Measurements from ENCODE around the gene BRICD5.

Gene BRICD5

DNA sequence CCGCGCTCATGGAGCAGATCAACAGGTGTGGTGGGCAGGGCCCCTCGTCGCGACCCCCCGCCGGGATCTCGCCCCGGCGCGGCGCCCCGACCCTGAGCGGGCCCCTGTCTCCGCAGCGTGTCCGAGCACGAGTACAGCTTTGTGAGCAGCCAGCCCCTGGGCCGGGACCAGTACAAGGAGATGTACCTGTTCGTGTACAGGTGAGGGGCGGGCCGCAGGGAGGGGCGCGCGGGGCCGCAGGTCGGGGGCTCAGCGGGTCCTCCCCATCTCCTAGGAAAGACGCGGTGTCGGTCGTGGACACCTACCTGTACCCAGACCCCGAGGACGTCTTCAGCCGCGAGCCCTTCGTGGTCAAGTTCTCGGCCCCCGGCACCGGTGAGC lies 26.4 kb upstream of the BRICD5 start:
- DNase-seq: no peak

DNA sequence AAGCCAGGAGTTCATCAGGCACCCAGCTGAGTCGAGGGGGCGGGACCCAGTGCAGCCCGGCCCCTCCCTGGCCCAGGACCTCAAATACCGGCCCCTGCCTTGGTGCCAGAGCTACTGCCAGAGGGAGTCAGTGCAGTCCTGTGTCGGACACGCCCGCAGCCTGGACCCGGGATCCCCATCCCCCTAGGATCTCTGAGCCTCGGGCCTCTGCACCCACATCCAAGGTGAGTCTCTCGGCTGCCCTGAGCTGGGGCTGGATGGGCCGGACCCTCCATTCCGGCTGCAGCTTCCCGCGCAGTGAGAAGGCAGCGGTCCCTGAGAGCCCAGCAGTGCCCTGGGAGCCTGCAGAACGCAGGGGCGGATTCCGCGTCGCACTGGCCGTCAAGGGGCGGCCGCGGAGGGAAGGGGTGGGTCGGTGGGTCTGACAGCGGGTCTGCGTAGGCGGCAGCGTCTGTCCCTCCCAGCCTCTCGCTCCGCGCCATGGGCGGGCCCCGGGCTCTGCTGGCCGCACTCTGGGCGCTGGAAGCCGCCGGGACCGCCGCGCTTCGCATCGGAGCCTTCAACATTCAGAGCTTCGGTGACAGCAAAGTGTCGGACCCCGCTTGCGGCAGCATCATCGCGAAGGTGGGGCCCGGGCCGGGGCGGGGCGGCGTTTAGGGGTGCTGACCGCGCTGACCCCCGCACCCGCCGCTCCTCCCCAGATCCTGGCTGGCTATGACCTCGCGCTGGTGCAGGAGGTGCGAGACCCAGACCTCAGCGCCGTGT lies 25.9 kb upstream of the BRICD5 start, which contains the start of gene DNASE1L2:
Gene DNASE1L2 (plus strand): TSS at position 108 of the 765 bp plus-strand sequence. CDS start 373 bp downstream, at position 481.
- DNase-seq: no peak

DNA sequence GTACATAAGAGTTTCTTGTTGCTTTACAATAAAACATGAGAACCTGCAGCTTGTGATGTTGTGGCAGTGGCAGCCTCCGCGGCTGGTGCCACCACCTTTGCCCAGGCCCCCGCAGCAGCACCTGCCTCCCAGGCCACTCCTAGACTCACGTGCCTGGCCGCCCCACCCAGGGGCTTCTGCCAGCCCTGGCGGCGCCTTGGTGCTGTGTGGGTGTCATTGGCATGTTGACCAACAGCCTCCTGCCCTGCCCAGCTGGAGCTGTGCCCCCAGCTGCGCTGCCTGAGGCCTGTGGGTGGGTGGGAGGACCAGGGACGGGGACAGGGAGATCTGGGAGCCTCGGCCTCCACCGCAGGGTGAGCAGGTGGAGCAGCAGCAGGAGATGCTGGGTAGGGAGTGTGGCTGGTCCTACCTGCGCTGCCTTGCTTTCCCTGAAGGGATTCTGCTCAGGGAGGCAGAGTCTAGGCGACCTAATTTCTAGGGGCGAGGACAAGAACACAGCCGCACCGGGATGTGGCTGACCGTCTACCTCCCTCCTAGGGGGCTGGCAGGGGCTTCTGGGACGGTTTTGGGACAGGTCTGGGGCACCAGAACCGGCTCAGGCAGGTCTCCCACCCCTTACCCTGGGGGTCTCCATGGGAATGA lies 25.2 kb upstream of the BRICD5 start:
- no peak for DNase-seq

DNA sequence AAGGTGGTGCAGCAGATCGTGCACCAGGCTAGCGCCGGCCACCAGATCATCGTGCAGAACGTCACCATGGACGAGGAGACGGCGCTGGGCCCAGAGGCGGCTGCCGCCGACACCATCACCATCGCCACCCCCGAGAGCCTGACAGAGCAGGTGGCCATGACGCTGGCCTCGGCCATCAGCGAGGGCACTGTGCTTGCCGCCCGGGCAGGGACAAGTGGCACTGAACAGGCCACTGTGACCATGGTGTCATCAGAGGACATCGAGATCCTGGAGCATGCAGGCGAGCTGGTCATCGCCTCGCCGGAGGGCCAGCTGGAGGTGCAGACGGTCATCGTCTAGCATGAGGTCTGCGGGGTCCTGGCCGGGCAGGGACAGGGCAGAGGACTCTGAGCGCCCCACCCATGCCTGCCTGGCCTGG lies 24.6 kb upstream of the BRICD5 start:
- DNase-seq: no peak

DNA sequence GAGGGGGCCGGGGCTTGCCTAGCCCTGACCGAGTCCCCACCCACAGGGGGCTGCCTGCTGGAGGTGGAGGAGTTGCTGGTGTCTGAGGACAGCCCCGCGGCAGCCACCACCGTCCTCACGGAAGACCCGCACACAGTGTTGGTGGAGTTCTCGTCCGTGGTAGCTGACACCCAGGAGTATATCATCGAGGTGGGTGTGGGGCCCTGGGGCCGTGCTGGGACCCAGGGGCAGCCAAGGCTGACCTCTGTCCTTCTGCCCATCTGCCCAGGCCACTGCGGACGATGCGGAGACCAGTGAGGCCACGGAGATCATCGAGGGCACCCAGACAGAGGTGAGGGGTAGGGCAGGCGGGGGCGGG lies 24.1 kb upstream of the BRICD5 start:
- no peak for DNase-seq

DNA sequence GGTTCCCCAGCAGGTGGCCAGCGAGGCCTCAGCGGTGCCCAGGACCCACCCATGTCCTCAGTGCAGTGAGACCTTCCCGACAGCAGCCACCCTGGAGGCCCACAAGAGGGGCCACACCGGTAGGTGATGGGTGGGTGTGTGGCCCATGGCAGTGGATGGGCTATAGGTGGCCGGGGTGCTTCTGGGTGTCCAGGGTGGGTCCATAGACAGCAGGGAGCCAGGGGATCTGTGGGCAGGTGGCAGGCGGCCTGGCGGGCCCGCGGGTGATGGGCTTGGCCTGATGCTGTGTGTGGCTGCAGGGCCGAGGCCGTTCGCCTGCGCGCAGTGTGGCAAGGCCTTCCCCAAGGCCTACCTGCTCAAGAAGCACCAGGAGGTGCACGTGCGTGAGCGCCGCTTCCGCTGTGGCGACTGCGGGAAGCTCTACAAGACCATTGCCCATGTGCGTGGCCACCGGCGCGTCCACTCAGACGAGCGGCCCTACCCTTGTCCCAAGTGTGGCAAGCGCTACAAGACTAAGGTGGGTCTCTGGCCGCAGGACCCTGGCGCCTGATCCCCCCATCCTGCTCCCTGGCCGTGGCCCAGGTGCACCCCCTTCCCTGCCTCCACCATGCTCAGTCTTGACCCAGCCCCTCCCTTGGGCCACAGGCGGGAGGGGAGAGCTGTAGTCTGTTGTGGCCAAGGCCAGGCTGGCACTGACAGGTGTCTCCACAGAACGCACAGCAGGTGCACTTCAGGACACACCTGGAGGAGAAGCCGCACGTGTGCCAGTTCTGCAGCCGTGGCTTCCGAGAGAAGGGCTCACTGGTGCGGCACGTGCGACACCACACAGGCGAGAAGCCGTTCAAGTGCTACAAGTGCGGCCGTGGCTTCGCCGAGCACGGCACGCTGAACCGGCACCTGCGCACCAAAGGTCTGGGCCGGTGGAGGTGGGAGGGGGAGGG lies 23.5 kb upstream of the BRICD5 start:
- peak; percentile 51 for DNase-seq

DNA sequence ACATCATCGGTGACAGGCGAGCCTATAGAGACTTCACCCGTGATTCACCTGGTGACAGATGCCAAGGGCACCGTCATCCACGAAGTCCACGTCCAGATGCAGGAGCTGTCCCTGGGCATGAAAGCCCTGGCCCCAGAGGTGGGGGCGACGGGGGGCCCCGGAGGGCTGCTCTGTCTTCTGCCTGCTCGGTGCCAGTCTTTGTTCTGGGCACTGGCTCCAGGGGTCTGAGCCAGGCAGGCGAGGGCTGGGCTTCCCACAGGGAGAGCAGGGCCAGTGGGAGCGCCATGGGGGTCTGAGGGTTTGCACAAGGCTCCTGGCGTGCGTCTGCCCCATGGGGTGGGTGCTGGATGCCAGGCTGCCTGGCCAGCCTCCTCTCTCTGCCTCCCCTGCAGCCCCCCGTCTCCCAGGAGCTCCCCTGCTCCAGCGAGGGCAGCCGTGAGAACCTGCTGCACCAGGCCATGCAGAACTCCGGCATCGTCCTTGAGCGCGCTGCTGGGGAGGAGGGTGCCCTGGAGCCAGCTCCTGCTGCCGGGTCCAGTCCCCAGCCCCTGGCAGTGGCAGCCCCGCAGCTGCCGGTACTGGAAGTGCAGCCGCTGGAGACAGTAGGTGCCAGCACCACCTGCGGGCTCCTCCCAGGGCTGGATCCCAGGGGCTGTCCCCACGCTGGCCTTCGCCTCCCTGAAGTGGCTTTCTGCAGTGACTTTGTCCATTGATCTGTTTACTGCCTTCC lies 22.5 kb upstream of the BRICD5 start:
- DNase-seq: no peak

DNA sequence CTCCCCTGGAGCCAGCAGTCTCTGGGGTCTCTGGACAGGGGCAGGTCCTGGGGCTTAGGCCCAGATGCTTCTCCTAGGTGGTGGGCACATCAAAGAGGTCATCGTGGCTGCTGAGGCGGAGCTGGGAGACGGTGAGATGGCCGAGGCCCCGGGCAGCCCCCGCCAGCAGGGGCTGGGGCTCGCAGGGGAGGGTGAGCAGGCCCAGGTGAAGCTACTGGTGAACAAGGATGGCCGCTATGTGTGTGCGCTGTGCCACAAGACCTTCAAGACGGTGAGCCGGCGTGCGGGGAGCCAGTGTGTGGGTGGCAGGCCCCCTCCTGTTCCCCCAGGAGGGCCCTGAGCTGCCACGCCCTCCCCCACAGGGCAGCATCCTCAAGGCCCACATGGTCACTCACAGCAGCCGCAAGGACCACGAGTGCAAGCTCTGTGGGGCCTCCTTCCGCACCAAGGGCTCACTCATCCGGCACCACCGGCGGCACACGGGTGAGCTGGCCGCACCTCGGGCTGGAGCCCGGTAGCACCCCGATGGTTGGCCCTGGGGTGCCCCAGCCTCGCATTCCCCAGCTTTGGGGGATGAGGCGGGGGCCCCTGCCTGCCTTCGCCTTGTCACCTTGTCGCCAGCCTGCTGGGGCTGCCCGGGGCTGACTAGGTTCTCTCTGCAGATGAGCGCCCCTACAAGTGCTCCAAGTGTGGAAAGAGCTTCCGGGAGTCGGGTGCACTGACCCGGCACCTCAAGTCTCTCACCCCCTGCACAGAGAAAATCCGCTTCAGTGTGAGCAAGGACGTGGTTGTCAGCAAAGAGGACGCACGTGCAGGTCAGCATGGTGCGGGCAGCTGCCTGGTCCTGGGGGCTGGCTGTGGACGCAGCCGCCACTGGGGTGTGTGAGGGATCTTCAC lies 21.7 kb upstream of the BRICD5 start:
- DNase-seq: no peak

DNA sequence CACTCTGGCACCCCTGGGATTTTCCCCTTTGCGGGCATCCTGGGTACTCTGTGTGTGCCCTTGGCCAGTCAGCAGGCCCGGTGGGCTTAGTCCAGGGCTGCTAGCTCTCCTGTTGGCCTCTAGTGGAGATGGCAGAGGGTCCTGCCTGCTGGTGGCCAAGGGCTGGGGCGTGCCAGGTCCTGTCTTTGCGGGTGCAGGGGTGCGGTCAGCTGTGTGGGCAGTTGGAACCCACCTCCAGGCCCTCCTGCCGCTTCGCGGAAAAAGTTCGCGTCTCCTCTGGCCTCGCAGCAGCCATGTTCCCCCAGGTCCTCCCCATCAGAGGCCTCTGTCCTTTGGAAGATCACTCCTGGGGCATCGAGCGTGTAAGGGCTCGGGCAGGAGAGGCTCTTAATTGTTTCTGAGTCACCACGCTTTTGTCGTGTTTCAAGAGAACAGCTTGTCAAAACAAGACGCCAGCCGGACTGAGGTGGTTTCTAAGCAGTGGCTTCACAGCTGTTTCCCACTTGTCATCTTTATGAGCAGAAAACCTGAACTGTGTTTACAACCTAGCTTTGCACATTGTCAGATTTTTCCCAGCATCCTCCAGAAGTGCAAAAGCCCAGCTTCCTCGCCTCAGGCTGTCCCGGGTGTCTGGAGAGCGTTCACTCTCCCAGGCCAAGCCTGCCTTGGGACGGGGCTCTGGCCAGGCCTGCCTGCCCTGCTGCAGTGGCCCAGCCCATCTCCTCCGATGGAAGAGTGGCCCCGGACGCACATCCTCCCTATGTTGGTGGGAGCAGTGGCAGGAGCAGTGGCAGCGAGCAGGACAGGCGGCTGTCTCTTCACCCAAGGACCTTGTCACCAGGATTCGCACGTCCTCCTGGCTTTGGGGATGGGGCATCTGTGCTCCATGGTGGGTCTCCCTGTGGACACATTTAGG lies 20.6 kb upstream of the BRICD5 start:
- DNase-seq: no peak

DNA sequence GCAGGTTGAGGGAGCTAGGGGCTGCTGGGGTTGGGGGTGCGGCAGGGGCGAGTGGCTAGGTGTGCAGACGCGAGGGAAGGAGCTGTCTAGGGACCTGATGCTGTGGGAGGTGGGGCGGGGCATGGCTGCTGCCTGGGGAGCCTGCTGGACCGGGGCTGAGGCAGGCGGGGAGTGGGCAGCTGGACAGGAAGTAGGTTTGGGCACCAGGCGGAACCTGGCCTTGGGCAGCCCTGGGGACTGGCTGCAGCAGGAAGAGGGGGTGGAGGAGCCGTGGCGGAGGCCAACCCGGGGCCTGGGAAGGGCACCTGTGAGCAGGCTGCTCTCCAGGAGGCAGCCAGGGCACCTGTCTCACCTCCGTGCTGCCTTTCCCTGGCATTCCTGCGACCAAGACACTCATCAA lies 19.7 kb upstream of the BRICD5 start:
- DNase-seq: no peak

DNA sequence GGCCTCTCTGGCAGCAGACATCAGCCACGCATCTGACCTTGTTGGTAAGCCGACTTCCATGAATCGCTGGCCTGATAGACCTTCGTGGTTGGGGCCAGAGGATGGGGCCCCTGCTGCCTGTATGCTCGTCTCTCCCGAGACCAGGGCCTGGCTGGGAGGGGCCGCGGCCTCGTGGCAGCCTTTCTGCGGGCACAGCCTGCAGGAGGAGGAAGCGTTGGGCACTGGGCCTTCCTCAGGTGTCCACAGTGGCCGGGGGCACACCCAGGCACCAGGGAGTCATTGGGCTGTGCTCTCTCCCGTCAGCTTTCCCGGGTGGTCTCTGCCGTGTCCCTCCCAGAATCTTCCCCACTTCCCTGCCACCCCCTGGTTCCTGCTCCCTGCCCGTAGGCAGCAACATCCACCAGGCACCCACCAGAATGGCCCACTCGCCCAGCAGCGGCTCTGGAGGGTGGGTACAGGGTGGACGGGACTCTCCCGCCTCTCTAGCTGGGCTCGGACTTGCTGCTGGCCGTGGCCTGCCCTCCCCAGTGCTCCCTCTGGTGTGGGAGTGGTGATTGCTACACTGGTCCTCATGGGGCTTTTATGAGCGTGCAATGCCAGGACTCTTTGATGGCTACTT lies 19.1 kb upstream of the BRICD5 start:
- no peak for DNase-seq

DNA sequence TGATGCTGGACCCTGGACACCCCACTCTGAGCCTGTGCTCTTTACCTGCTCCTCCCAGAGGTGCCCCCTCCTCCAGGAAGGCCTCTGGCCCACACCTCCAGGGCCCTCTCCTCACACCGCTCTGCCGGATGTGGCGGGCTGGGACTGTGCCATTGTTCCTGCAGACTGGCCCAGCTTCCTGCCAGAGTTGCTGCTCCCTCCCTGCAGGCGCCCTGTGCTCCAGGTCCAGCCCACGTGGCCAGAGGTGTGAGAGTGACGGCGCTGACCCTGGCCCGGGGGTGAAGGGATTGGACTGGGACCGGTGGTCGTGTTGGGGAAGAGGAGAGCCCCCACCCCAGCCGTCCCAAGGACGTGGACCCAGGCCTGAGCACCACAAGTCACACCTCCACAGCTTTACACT lies 18.4 kb upstream of the BRICD5 start:
- no peak for DNase-seq

DNA sequence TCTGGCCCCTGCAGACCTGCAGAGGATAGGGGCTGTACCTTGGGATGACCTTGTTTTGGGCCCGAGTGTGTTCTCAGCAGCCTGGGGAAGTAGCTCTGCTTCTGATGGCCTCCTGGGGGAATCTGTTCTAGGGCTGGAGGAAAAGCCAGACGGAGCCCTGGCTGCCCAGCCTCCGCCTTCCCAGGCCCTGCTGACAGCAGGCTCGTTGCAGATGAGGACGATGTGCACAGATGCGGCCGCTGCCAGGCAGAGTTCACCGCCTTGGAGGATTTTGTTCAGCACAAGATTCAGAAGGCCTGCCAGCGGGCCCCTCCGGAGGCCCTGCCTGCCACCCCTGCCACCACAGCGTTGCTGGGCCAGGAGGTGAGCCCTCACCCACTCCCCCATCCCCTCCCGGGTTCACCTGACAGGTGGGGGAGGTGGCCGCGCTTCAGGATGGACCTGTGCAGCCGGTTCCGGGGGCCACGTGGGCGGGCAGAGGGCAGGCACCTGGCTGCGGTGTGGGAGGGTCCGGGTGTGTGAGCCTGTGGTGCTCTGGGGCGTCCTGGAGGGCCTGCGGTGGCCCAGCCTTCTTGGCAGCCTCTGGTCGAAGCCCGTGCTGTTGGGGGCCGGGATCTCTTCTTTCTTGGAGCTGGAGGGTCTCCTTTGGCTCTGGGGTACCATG lies 17.6 kb upstream of the BRICD5 start:
- DNase-seq: no peak

DNA sequence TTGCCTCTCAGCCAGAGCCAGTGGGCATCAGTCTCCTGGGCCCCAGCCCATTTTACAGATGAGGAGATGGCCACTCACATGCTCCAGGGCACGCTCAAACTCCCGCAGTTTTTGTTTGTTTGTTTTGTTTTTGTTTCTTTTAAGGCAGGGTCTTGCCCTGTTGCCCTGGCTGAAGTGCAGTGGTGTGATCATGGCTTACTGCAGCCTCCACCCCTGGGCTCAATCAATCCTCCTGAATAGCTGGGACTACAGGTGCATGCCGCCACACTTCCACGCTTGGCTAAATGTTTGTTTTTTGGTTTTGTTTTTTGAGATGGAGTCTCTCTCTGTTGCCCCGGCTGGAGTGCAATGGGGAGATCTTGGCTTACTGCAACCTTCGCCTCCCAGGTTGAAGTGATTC lies 16.3 kb upstream of the BRICD5 start:
- no peak for DNase-seq

DNA sequence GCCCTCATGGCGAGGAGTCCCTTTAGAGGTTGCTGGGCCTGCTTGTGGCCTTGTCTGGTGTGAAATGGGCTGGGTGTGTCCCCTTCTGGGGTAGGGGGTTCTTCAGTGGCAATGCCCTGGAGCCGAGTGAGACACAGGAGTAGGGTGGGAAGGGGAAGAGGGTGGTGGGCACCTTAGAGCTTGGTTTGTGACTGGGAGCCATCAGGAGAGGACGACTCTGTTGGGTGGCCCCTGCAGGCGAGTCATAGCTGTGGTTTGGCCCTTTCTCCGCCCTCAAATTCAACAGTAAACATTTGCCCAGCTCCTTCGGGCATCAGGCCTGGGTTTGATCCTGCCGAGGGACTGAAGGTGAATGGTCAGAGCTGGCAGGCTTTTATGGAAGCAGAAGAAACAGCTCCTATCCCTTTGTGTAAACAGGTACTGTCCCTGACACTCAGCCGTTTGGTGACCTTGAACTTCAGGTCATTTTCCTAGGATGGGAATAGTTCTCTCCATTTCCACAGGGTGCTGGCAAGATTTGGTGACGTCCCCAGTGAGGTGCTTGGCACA lies 15.7 kb upstream of the BRICD5 start:
- DNase-seq: no peak

DNA sequence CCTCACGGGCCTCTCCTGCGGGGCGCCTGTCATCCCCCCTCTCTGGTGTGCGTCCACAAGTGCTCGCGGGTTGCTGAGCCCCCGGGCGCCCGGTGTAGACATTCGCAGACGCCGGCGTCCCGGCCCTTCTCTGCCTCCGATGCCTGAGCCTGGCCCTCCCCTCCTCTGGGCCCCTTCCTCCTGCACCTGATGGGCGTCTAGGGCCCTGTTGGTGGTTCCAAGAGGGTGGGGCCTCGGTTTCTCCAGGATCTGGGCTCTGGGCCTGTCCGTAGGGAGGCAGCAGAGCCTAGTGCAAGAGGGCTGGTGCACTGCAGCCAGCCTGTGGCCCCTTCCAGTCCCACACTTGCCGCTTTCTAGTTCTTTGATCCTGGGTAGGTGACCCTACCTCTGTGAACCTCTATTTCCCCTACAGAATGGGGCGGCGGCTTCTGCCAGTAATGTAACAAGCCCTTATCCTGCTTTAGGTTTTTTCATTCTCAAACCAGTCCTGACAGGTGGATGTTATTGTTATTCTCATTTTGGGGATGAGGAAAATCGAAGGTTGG lies 13.4 kb upstream of the BRICD5 start:
- no peak for DNase-seq

DNA sequence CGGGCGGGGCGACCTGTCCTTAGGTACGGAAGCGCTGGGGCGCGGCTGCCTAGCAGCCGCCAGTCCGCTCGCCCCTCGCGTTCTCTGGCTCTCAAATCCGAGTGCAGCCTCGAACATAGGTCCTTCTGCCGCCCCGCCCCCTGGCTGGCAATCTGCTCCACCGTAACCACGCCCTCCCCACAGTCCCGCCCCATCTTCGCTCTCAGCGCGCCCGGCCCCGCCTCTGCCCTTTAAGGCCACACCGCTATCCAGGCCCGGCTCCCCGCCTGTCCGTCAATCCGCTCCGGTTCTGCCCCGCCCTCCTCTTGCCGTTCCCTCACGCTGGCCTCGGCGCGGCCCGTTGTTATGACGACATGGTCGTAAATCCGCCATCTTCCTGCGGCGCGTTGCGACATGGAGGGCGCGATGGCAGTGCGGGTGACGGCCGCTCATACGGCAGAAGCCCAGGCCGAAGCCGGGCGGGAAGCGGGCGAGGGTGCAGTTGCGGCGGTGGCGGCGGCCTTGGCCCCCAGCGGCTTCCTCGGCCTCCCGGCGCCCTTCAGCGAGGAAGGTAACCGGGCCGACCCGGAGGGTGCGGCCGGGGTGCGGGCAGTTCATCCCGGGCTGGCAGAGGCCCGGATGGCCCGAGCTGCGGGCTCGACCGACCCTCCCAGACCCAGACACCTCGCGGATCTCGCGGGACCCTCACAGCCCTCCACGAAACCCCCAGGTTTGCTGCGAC lies 12.7 kb upstream of the BRICD5 start, which contains the start of gene E4F1:
Gene E4F1 (plus strand): TSS at position 371 of the 721 bp plus-strand sequence. CDS start 23 bp downstream, at position 394.
- DNase-seq: peak; percentile 89

DNA sequence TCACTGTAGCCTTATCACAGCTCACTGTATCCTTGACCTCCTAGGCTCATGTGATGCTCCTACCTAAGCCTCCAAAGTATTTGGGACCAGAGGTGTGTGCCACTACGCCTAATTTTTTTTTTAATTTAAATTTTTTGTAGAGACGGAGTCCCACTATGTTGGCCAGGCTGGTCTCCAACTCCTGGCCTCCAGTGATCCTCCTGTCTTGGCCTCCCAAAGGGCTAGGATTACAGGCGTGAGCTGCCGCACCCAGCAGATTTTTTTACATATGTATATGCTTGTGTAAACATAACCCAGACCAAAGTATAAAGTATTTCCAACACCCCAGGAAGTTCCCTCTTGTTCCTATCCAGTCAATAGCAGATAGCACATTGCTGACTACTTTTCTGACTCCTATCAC lies 5.7 kb upstream of the BRICD5 start:
- DNase-seq: no peak

DNA sequence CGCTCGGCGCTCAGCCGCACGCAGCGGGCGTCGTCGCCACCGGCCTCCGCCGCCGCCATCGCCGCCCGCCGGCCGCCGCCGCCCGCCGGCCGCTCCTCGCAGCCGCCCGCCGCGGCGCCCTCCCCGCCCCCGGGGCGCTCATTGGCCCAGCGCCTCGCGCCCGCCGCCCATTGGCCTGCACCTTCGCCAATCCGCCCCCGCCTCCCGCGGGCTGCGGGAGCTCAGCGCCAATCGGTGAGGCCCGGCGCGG lies 4.0 kb upstream of the BRICD5 start, which contains the start of gene PGP:
Gene PGP (minus strand): TSS at position 122 of the 250 bp plus-strand sequence. CDS start 63 bp downstream, at position 59.
- no peak for DNase-seq
